Measurements from ENCODE around the gene RAB3IL1.
A peak's percentile ranks its signal among the peaks of the same experiment; 100 is the strongest.
"Not testable (repeated sequence)": the region's sequence is repeated elsewhere in the genome, so short reads cannot be mapped to it uniquely, and the experiment has no call there.

RAB3IL1 gene

DNA sequence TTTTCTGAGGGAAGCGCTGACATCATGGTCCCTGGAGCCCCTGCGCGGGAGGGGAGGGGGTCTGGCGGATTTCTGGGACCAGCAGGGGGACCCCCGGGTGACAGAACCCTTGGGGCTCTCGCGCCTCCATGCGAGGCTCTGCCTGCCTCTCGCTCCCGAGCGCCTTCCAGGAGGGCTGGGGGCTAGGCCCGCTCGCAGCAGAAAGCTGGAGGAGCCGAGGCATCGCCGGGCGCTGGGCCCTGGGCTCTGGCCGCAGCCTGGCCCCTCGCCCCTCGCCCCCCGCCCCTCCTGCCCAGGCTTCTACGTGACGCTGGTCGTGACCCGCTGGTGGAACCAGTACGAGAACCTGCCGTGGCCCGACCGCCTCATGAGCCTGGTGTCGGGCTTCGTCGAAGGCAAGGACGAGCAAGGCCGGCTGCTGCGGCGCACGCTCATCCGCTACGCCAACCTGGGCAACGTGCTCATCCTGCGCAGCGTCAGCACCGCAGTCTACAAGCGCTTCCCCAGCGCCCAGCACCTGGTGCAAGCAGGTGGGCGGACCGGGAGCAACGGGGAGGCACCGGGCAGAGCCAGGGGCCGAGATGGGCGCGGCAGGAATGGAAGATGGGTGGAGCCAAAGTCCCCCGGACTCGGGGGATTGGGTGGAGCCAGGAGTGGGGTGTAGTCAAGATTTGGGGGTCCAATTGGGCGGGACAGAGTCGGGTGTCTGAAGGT is 38.2 kb upstream of the RAB3IL1 start:
- Histone ChIP-seq H3K27me3 (ENCODE audit: insufficient read depth, poor library complexity, severe bottlenecking) (no peaks in the 10 kb centered on the region), H3K27ac (replicated peaks) (peak overlapping the region; percentile 64), H3K4me3 (replicated peaks; ENCODE audit: insufficient read depth, low read length) (peak overlapping the region; percentile 7; the same call in 1 of the 2 replicates)
- DNase-seq (ENCODE audit: low read depth in 1 of 2, low spot score in 1 of 2) = no peak
- TF ChIP-seq, protein P1, sequence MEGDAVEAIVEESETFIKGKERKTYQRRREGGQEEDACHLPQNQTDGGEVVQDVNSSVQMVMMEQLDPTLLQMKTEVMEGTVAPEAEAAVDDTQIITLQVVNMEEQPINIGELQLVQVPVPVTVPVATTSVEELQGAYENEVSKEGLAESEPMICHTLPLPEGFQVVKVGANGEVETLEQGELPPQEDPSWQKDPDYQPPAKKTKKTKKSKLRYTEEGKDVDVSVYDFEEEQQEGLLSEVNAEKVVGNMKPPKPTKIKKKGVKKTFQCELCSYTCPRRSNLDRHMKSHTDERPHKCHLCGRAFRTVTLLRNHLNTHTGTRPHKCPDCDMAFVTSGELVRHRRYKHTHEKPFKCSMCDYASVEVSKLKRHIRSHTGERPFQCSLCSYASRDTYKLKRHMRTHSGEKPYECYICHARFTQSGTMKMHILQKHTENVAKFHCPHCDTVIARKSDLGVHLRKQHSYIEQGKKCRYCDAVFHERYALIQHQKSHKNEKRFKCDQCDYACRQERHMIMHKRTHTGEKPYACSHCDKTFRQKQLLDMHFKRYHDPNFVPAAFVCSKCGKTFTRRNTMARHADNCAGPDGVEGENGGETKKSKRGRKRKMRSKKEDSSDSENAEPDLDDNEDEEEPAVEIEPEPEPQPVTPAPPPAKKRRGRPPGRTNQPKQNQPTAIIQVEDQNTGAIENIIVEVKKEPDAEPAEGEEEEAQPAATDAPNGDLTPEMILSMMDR (IDR thresholded peaks at IDR 0.05; ENCODE audit: insufficient read depth, low read length) = no peak
- TF ChIP-seq, protein P2, sequence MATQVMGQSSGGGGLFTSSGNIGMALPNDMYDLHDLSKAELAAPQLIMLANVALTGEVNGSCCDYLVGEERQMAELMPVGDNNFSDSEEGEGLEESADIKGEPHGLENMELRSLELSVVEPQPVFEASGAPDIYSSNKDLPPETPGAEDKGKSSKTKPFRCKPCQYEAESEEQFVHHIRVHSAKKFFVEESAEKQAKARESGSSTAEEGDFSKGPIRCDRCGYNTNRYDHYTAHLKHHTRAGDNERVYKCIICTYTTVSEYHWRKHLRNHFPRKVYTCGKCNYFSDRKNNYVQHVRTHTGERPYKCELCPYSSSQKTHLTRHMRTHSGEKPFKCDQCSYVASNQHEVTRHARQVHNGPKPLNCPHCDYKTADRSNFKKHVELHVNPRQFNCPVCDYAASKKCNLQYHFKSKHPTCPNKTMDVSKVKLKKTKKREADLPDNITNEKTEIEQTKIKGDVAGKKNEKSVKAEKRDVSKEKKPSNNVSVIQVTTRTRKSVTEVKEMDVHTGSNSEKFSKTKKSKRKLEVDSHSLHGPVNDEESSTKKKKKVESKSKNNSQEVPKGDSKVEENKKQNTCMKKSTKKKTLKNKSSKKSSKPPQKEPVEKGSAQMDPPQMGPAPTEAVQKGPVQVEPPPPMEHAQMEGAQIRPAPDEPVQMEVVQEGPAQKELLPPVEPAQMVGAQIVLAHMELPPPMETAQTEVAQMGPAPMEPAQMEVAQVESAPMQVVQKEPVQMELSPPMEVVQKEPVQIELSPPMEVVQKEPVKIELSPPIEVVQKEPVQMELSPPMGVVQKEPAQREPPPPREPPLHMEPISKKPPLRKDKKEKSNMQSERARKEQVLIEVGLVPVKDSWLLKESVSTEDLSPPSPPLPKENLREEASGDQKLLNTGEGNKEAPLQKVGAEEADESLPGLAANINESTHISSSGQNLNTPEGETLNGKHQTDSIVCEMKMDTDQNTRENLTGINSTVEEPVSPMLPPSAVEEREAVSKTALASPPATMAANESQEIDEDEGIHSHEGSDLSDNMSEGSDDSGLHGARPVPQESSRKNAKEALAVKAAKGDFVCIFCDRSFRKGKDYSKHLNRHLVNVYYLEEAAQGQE (IDR thresholded peaks at IDR 0.05; ENCODE audit: insufficient replicate concordance, low read depth) = no peak
- TF ChIP-seq POLR2AphosphoS5 (IDR thresholded peaks at IDR 0.05; ENCODE audit: low read depth) = no peak
- no peak for TF ChIP-seq SPI1 (IDR thresholded peaks at IDR 0.05; ENCODE audit: borderline replicate concordance, low read depth)
- TF ChIP-seq GABPA (IDR thresholded peaks at IDR 0.05; ENCODE audit: low read depth) = no peak

DNA sequence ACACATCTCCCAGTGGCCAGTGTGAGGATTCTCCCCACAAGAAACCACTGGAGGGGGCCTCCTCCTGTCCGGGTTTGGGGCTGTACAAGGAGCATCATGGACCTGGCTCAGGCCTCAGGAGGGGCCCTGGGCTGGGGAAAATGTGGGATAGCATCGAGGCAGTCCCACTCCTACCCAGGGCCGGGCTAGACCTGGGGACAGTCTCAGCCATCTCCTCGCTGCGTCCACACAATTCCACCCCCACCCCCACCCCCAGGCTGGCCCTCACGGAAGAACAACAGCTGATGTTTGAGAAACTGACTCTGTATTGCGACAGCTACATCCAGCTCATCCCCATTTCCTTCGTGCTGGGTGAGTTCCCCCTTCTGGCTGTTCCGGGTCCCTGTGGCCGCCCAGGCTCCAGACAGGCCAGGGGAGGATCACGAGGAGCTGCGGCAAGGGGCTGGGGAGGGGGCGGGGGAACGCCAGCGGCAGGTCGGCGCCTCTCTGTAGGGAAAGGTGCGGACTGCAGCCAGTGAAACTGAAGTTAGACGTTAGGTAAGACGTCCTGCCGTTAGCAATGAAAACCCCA is 37.6 kb upstream of the RAB3IL1 start:
- H3K4me3 ChIP-seq (replicated peaks; ENCODE audit: insufficient read depth, low read length) = peak overlapping the region; percentile 7; the same call in 1 of the 2 replicates
- peak; percentile 90 to 91 for DNase-seq (ENCODE audit: low read depth in 1 of 2, low spot score in 1 of 2)
- no peaks in the 10 kb centered on the region for H3K27me3 ChIP-seq (ENCODE audit: insufficient read depth, poor library complexity, severe bottlenecking)
- TF ChIP-seq SPI1 (IDR thresholded peaks at IDR 0.05; ENCODE audit: borderline replicate concordance, low read depth) (peak; percentile 80; the same call in 1 of the 2 replicates), GABPA (IDR thresholded peaks at IDR 0.05; ENCODE audit: low read depth) (no peak), POLR2AphosphoS5 (IDR thresholded peaks at IDR 0.05; ENCODE audit: low read depth) (peak; percentile 72)
- H3K27ac ChIP-seq (replicated peaks) = peak overlapping the region; percentile 64

DNA sequence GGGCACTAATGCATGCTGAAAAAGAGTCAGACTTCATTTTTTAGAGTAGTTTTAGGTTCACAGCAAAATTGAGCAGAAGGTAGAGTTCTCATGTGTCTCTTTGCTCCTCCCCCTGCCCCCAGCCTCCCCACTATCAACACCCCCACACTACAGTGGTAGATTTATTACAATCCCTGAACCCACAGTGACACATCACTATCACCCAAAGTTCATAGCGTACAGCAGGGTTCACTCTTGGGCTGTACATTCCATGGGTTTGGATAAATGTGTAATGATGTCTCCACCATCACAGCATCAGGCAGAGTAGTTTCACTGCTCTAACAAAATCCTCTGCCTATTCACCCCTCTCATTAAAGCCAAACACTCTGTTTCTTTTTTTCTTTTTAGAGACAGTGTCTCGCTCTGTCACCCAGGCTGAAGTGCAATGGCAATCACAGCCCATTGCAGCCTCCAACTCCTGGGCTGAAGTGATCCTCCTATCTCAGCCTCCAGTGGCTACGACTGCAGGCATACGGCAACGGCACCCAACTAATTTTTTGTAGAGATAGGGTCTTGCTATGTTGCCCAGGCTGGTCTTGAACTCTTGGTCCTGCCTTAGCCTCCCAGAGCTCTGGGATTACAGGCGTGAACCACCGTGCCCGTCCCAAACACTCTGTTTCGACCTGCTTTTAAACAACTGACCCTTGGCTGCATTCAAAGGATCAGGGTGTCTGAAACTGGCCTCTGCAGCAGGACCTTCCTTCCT is 36.9 kb upstream of the RAB3IL1 start:
- no peak overlapping the region for H3K4me3 ChIP-seq (replicated peaks; ENCODE audit: insufficient read depth, low read length)

DNA sequence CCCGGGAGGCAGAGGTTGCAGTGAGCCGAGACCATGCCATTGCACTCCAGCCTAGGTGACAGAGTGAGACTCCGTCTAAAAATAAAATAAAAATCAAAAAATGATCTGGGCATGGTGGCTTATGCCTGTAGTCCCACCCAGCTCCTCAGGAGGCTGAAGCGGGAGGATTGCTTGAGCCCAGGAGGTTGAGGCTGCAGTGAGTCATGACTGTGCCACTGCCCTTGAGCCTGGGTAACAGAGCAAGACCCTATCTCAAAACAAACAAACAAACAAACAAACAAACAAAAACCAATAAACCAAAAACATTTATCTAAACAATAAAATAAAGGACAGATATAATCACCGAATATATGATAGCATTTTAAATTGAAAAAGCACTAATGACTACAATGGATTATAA is 36.3 kb upstream of the RAB3IL1 start:
- H3K27ac ChIP-seq (replicated peaks); H3K4me3 ChIP-seq (replicated peaks; ENCODE audit: insufficient read depth, low read length); DNase-seq (ENCODE audit: low read depth in 1 of 2, low spot score in 1 of 2); H3K27me3 ChIP-seq (ENCODE audit: insufficient read depth, poor library complexity, severe bottlenecking): not testable (repeated sequence)

More for the DNA sequence above, 36.9 kb upstream of the RAB3IL1 start:
- Histone ChIP-seq H3K27ac (replicated peaks) (peak overlapping the region; percentile 64), H3K27me3 (ENCODE audit: insufficient read depth, poor library complexity, severe bottlenecking) (no peaks in the 10 kb centered on the region)
- DNase-seq (ENCODE audit: low read depth in 1 of 2, low spot score in 1 of 2) = no peak
- TF ChIP-seq POLR2AphosphoS5 (IDR thresholded peaks at IDR 0.05; ENCODE audit: low read depth) (no peak), SPI1 (IDR thresholded peaks at IDR 0.05; ENCODE audit: borderline replicate concordance, low read depth) (no peak), GABPA (IDR thresholded peaks at IDR 0.05; ENCODE audit: low read depth) (no peak)
- TF ChIP-seq, protein P2 (IDR thresholded peaks at IDR 0.05; ENCODE audit: insufficient replicate concordance, low read depth) = no peak
- TF ChIP-seq, protein P1 (IDR thresholded peaks at IDR 0.05; ENCODE audit: insufficient read depth, low read length) = no peak

Measured in HL-60 (cell line).